GM12864 (cell line): ENCODE results near the gene PRKG1.
A peak's percentile ranks its signal among the peaks of the same experiment; 100 is the strongest.

Experiments used
- DNase-seq: peaks from one replicate; pipeline ENCODE4 v3.0.0-alpha.2; 2011; ENCODE audit warnings: low read depth
- H3K4me3 ChIP-seq: 2 replicates; pipeline ENCODE4 v1.5.1; 2011; ENCODE audit warnings: mild to moderate bottlenecking, low read depth, low read length, control low read depth
- CTCF ChIP-seq: IDR thresholded peaks from 2 replicates; pipeline ENCODE4 v1.5.1; 2011; ENCODE audit warnings: low read depth, mild to moderate bottlenecking, moderate library complexity, low read length, control low read depth, inconsistent platforms; ENCODE audit errors: missing control alignments

PRKG1 gene

GRCh38 chr10:52346394-52347326, 1272.4 kb downstream of the PRKG1 start:
- no peak overlapping the region for H3K4me3 ChIP-seq
- TF ChIP-seq CTCF: peak; percentile 6
- no peak for DNase-seq

- no peak for TF ChIP-seq CTCF
- H3K4me3 ChIP-seq: no peak overlapping the region
Observed at GRCh38 chr10:52347327-52347667, 1273.0 kb downstream of the PRKG1 start.

More at GRCh38 chr10:52347327-52347667, 1273.0 kb downstream of the PRKG1 start:
- DNase-seq: no peak
